ENCODE data around the gene IPMK.
A peak's percentile ranks its signal among the peaks of the same experiment; 100 is the strongest.

The IPMK gene

GRCh38 chr10:58291538-58292174, 24.0 kb upstream of the IPMK start:
- peaks cover 0 to 6% (median 0%) of the 10 kb centered on the region in 5 donors for H3K36me3 ChIP-seq (ENCODE audit: control insufficient read depth in 5 of 5, insufficient read depth in 5 of 5, low read length in 5 of 5)
- no peaks in the 10 kb centered on the region for H3K4me1 ChIP-seq (ENCODE audit: control insufficient read depth in 5 of 5, insufficient read depth in 5 of 5, low read length in 5 of 5)
- no peak overlapping the region for H3K4me3 ChIP-seq (ENCODE audit: low read depth in 1 of 5, low read length in 5 of 5)
- no peaks in the 10 kb centered on the region for H3K9me3 ChIP-seq (ENCODE audit: control insufficient read depth in 5 of 5, low read length in 5 of 5)
- no peak overlapping the region for H3K9ac ChIP-seq (ENCODE audit: low read length in 5 of 5)
- no peak overlapping the region for H3K27ac ChIP-seq (ENCODE audit: low read depth, low read length)
- no peaks in the 10 kb centered on the region for H3K27me3 ChIP-seq (ENCODE audit: control insufficient read depth in 5 of 5, insufficient read depth in 4 of 5, low read length in 5 of 5)

GRCh38 chr10:58282615-58283014, 14.9 kb upstream of the IPMK start:
- Histone ChIP-seq H3K9me3 (ENCODE audit: control insufficient read depth in 5 of 5, low read length in 5 of 5) (no peaks in the 10 kb centered on the region), H3K27me3 (ENCODE audit: control insufficient read depth in 5 of 5, insufficient read depth in 4 of 5, low read length in 5 of 5) (no peaks in the 10 kb centered on the region), H3K27ac (ENCODE audit: low read depth, low read length) (no peak overlapping the region), H3K36me3 (ENCODE audit: control insufficient read depth in 5 of 5, insufficient read depth in 5 of 5, low read length in 5 of 5) (peaks cover 0 to 4% (median 0%) of the 10 kb centered on the region in 5 donors), H3K4me3 (ENCODE audit: low read depth in 1 of 5, low read length in 5 of 5) (no peak overlapping the region), H3K4me1 (ENCODE audit: control insufficient read depth in 5 of 5, insufficient read depth in 5 of 5, low read length in 5 of 5) (peaks cover 0 to 4% (median 0%) of the 10 kb centered on the region in 5 donors), H3K9ac (ENCODE audit: low read length in 5 of 5) (no peak overlapping the region)

- peaks cover 0 to 4% (median 0%) of the 10 kb centered on the region in 5 donors for H3K36me3 ChIP-seq (ENCODE audit: control insufficient read depth in 5 of 5, insufficient read depth in 5 of 5, low read length in 5 of 5)
- no peak overlapping the region for H3K27ac ChIP-seq (ENCODE audit: low read depth, low read length)
- no peaks in the 10 kb centered on the region for H3K9me3 ChIP-seq (ENCODE audit: control insufficient read depth in 5 of 5, low read length in 5 of 5)
- H3K4me1 ChIP-seq (ENCODE audit: control insufficient read depth in 5 of 5, insufficient read depth in 5 of 5, low read length in 5 of 5), result peaks cover 0 to 4% (median 0%) of the 10 kb centered on the region in 5 donors
- H3K4me3 ChIP-seq (ENCODE audit: low read depth in 1 of 5, low read length in 5 of 5), result no peak overlapping the region
- no peak overlapping the region for H3K9ac ChIP-seq (ENCODE audit: low read length in 5 of 5)
- H3K27me3 ChIP-seq (ENCODE audit: control insufficient read depth in 5 of 5, insufficient read depth in 4 of 5, low read length in 5 of 5), result no peaks in the 10 kb centered on the region
Observed at GRCh38 chr10:58281092-58281752, 13.5 kb upstream of the IPMK start.

- no peak overlapping the region for H3K27ac ChIP-seq (ENCODE audit: low read depth, low read length)
Observed at GRCh38 chr10:58280477-58280876, 12.8 kb upstream of the IPMK start.

GRCh38 chr10:58278962-58279307, 11.2 kb upstream of the IPMK start:
- H3K36me3 ChIP-seq (ENCODE audit: control insufficient read depth in 5 of 5, insufficient read depth in 5 of 5, low read length in 5 of 5), result peaks cover 0 to 4% (median 0%) of the 10 kb centered on the region in 5 donors
- peaks cover 0 to 4% (median 0%) of the 10 kb centered on the region in 5 donors for H3K4me1 ChIP-seq (ENCODE audit: control insufficient read depth in 5 of 5, insufficient read depth in 5 of 5, low read length in 5 of 5)
- no peaks in the 10 kb centered on the region for H3K9me3 ChIP-seq (ENCODE audit: control insufficient read depth in 5 of 5, low read length in 5 of 5)
- no peak overlapping the region for H3K9ac ChIP-seq (ENCODE audit: low read length in 5 of 5)
- no peak overlapping the region for H3K4me3 ChIP-seq (ENCODE audit: low read depth in 1 of 5, low read length in 5 of 5)
- no peak overlapping the region for H3K27ac ChIP-seq (ENCODE audit: low read depth, low read length)
- no peaks in the 10 kb centered on the region for H3K27me3 ChIP-seq (ENCODE audit: control insufficient read depth in 5 of 5, insufficient read depth in 4 of 5, low read length in 5 of 5)

More at GRCh38 chr10:58280477-58280876, 12.8 kb upstream of the IPMK start:
- Histone ChIP-seq H3K36me3 (ENCODE audit: control insufficient read depth in 5 of 5, insufficient read depth in 5 of 5, low read length in 5 of 5) (peaks cover 0 to 4% (median 0%) of the 10 kb centered on the region in 5 donors), H3K9ac (ENCODE audit: low read length in 5 of 5) (no peak overlapping the region), H3K4me1 (ENCODE audit: control insufficient read depth in 5 of 5, insufficient read depth in 5 of 5, low read length in 5 of 5) (peaks cover 0 to 4% (median 0%) of the 10 kb centered on the region in 5 donors), H3K27me3 (ENCODE audit: control insufficient read depth in 5 of 5, insufficient read depth in 4 of 5, low read length in 5 of 5) (no peaks in the 10 kb centered on the region), H3K4me3 (ENCODE audit: low read depth in 1 of 5, low read length in 5 of 5) (no peak overlapping the region), H3K9me3 (ENCODE audit: control insufficient read depth in 5 of 5, low read length in 5 of 5) (no peaks in the 10 kb centered on the region)

- Histone ChIP-seq H3K27ac (ENCODE audit: low read depth, low read length) (no peak overlapping the region), H3K9ac (ENCODE audit: low read length in 5 of 5) (no peak overlapping the region), H3K9me3 (ENCODE audit: control insufficient read depth in 5 of 5, low read length in 5 of 5) (no peaks in the 10 kb centered on the region), H3K4me1 (ENCODE audit: control insufficient read depth in 5 of 5, insufficient read depth in 5 of 5, low read length in 5 of 5) (peaks cover 0 to 4% (median 0%) of the 10 kb centered on the region in 5 donors), H3K27me3 (ENCODE audit: control insufficient read depth in 5 of 5, insufficient read depth in 4 of 5, low read length in 5 of 5) (no peaks in the 10 kb centered on the region), H3K4me3 (ENCODE audit: low read depth in 1 of 5, low read length in 5 of 5) (no peak overlapping the region), H3K36me3 (ENCODE audit: control insufficient read depth in 5 of 5, insufficient read depth in 5 of 5, low read length in 5 of 5) (peaks cover 0 to 4% (median 0%) of the 10 kb centered on the region in 5 donors)
Observed at GRCh38 chr10:58278274-58278961, 10.7 kb upstream of the IPMK start.

GRCh38 chr10:58275908-58276307, 8.2 kb upstream of the IPMK start:
- H3K4me3 ChIP-seq (ENCODE audit: low read depth in 1 of 5, low read length in 5 of 5), result no peak overlapping the region
- peaks cover 0 to 4% (median 0%) of the 10 kb centered on the region in 5 donors for H3K36me3 ChIP-seq (ENCODE audit: control insufficient read depth in 5 of 5, insufficient read depth in 5 of 5, low read length in 5 of 5)
- H3K27ac ChIP-seq (ENCODE audit: low read depth, low read length), result no peak overlapping the region
- H3K9ac ChIP-seq (ENCODE audit: low read length in 5 of 5), result no peak overlapping the region
- H3K4me1 ChIP-seq (ENCODE audit: control insufficient read depth in 5 of 5, insufficient read depth in 5 of 5, low read length in 5 of 5), result no peaks in the 10 kb centered on the region
- no peaks in the 10 kb centered on the region for H3K27me3 ChIP-seq (ENCODE audit: control insufficient read depth in 5 of 5, insufficient read depth in 4 of 5, low read length in 5 of 5)
- no peaks in the 10 kb centered on the region for H3K9me3 ChIP-seq (ENCODE audit: control insufficient read depth in 5 of 5, low read length in 5 of 5)

- peaks cover 0 to 5% (median 0%) of the 10 kb centered on the region in 5 donors for H3K4me1 ChIP-seq (ENCODE audit: control insufficient read depth in 5 of 5, insufficient read depth in 5 of 5, low read length in 5 of 5)
- no peaks in the 10 kb centered on the region for H3K27me3 ChIP-seq (ENCODE audit: control insufficient read depth in 5 of 5, insufficient read depth in 4 of 5, low read length in 5 of 5)
- no peak overlapping the region for H3K27ac ChIP-seq (ENCODE audit: low read depth, low read length)
- peaks cover 0 to 4% (median 0%) of the 10 kb centered on the region in 5 donors for H3K36me3 ChIP-seq (ENCODE audit: control insufficient read depth in 5 of 5, insufficient read depth in 5 of 5, low read length in 5 of 5)
- H3K9ac ChIP-seq (ENCODE audit: low read length in 5 of 5), result no peak overlapping the region
- H3K4me3 ChIP-seq (ENCODE audit: low read depth in 1 of 5, low read length in 5 of 5), result no peak overlapping the region
- H3K9me3 ChIP-seq (ENCODE audit: control insufficient read depth in 5 of 5, low read length in 5 of 5), result no peaks in the 10 kb centered on the region
Observed at GRCh38 chr10:58275261-58275660, 7.6 kb upstream of the IPMK start.

- Histone ChIP-seq H3K4me1 (ENCODE audit: control insufficient read depth in 5 of 5, insufficient read depth in 5 of 5, low read length in 5 of 5) (peaks cover 5 to 45% (median 40%) of the 10 kb centered on the region in 5 donors), H3K4me3 (ENCODE audit: low read depth in 1 of 5, low read length in 5 of 5) (peak overlapping the region; percentile 77 to 98 (median 84)), H3K27me3 (ENCODE audit: control insufficient read depth in 5 of 5, insufficient read depth in 4 of 5, low read length in 5 of 5) (no peaks in the 10 kb centered on the region), H3K9me3 (ENCODE audit: control insufficient read depth in 5 of 5, low read length in 5 of 5) (no peaks in the 10 kb centered on the region), H3K27ac (ENCODE audit: low read depth, low read length) (peak overlapping the region; percentile 94), H3K36me3 (ENCODE audit: control insufficient read depth in 5 of 5, insufficient read depth in 5 of 5, low read length in 5 of 5) (no peaks in the 10 kb centered on the region), H3K9ac (ENCODE audit: low read length in 5 of 5) (peak overlapping the region; percentile 44 to 86 (median 82))
Observed at GRCh38 chr10:58269782-58270290, 2.1 kb upstream of the IPMK start.
